Endothelial cell of umbilical vein (primary cell): ENCODE measurements around the gene MEOX1. TPM values are rescaled to one million over a fixed set of nuclear protein-coding genes. Genes with fewer than 3 reads are reported as not detected.

Source experiments
- BruUV-seq: library from RNA; stranded (reverse); fragments of 400-500 nt; replicated peaks from 2 replicates; lab custom pipeline; 2021; lab: Mats Ljungman, UMichigan
- CTCF ChIA-PET: fragments of 300-600, 350-600 bp; sonication (Branson Sonifier 250); formaldehyde crosslinking; loops from one replicate; lab custom pipeline; 2021; ENCODE audit warnings: antibody characterized with exemption, inconsistent platforms; lab: Charles Lee
- POLR2A ChIA-PET: fragments of 300-600, 350-600 bp; sonication (Branson Sonifier 250); formaldehyde crosslinking; loops from one replicate; lab custom pipeline; 2021; ENCODE audit warnings: antibody characterized with exemption, inconsistent platforms; lab: Charles Lee
- DNase-seq: peaks from one replicate; pipeline ENCODE4 v3.0.0-alpha.2; 2011; ENCODE audit warnings: low read depth, low spot score
- FAIRE-seq: peaks from 2 replicates; lab custom pipeline; 2011; peaks lifted over from hg19 to GRCh38; lab: Jason Lieb, UNC
- H2AFZ ChIP-seq: 2 replicates; pipeline ENCODE4 v1.6.0; 2012; ENCODE audit warnings: low read depth, low read length, control low read depth, inconsistent platforms
- H3K27ac ChIP-seq: 2 replicates; pipeline ENCODE4 v1.5.1; 2011; ENCODE audit warnings: low read depth, mild to moderate bottlenecking, control low read depth, low read length, moderate library complexity; ENCODE audit not compliant: insufficient read depth
- H3K27me3 ChIP-seq, 2 experiments: 2 replicates each; pipeline versions ENCODE4 v1.6.0 to v1.6.1; 2011; ENCODE audit warnings: low read length in 2 of 2, mixed read lengths in 1 of 2; ENCODE audit not compliant: control insufficient read depth in 2 of 2, insufficient read depth in 2 of 2
- H3K36me3 ChIP-seq, 2 experiments: 2 replicates in 1 of 2; 3 replicates in 1 of 2; pipeline ENCODE4 v1.5.1; 2011; ENCODE audit warnings: low read length in 2 of 2, mild to moderate bottlenecking in 1 of 2, moderate library complexity in 1 of 2; ENCODE audit not compliant: control insufficient read depth in 2 of 2, insufficient read depth in 2 of 2; ENCODE audit errors: extremely low read depth in 1 of 2
- H3K4me1 ChIP-seq: 3 replicates; pipeline ENCODE4 v1.5.1; 2011; ENCODE audit warnings: mild to moderate bottlenecking, low read length; ENCODE audit not compliant: control insufficient read depth, insufficient read depth; ENCODE audit errors: extremely low read depth
- H3K4me2 ChIP-seq: 2 replicates; pipeline ENCODE4 v1.6.1; 2011; ENCODE audit warnings: low read length, control low read depth, mixed read lengths; ENCODE audit not compliant: insufficient read depth
- H3K4me3 ChIP-seq, 3 experiments: fragments of 200-600 bp in 1 of 3; sonication (generic), shearing (Covaris generic) in 1 of 3; replicated peaks in 1 of 3; 2 replicates each; pipeline ENCODE4 v1.5.1; 2011 to 2016; ENCODE audit warnings: control low read depth in 3 of 3, low read length in 3 of 3, mild to moderate bottlenecking in 2 of 3, inconsistent platforms in 1 of 3, low read depth in 1 of 3, moderate library complexity in 1 of 3; ENCODE audit not compliant: insufficient read depth in 1 of 3
- H3K79me2 ChIP-seq: 2 replicates; pipeline ENCODE4 v1.6.0; 2012; ENCODE audit warnings: low read length, inconsistent platforms; ENCODE audit not compliant: control insufficient read depth, insufficient read depth
- H3K9ac ChIP-seq: replicated peaks from 2 replicates; pipeline ENCODE3; 2011; ENCODE audit warnings: low read length, control low read depth; ENCODE audit not compliant: insufficient read depth; ENCODE audit errors: extremely low read depth
- H3K9me1 ChIP-seq: replicated peaks from 3 replicates; pipeline ENCODE4 v1.6.0; 2011; ENCODE audit warnings: mild to moderate bottlenecking, low read length; ENCODE audit not compliant: control insufficient read depth, insufficient read depth; ENCODE audit errors: extremely low read depth
- H3K9me3 ChIP-seq: replicated peaks from 2 replicates; pipeline ENCODE4 v1.5.1; 2012; ENCODE audit warnings: low read length, inconsistent platforms; ENCODE audit not compliant: control insufficient read depth, insufficient read depth
- H4K20me1 ChIP-seq: replicated peaks from 2 replicates; pipeline ENCODE3; 2011; ENCODE audit warnings: mild to moderate bottlenecking, low read length; ENCODE audit not compliant: control insufficient read depth, insufficient read depth; ENCODE audit errors: extremely low read depth
- EZH2 ChIP-seq: IDR thresholded peaks from 2 replicates; pipeline ENCODE4 v1.6.1; 2012; ENCODE audit warnings: borderline replicate concordance, low read depth, mild to moderate bottlenecking, moderate library complexity, low read length, inconsistent platforms; ENCODE audit not compliant: severe bottlenecking
- FOS ChIP-seq: IDR thresholded peaks from 2 replicates; pipeline ENCODE4 v1.6.1; 2011; ENCODE audit warnings: mild to moderate bottlenecking, low read length, moderate library complexity, borderline replicate concordance; ENCODE audit not compliant: insufficient read depth
- GATA2 ChIP-seq: IDR thresholded peaks from 2 replicates; pipeline ENCODE4 v1.7.0; 2011; ENCODE audit warnings: low read depth, mild to moderate bottlenecking, moderate library complexity, mixed read lengths, low read length; ENCODE audit not compliant: insufficient read length, insufficient read depth
- JUN ChIP-seq: IDR thresholded peaks from 2 replicates; pipeline ENCODE4 v1.6.1; 2011; ENCODE audit warnings: borderline replicate concordance, low read depth; ENCODE audit not compliant: insufficient read length, insufficient read depth
- MYC ChIP-seq: IDR thresholded peaks from one replicate; pipeline ENCODE4 v1.6.1; 2011; ENCODE audit warnings: mild to moderate bottlenecking, low read depth, low read length
- POLR2A ChIP-seq: IDR thresholded peaks from 2 replicates; pipeline ENCODE4 v1.6.1; 2012; ENCODE audit warnings: low read depth, mild to moderate bottlenecking, control low read depth, low read length
- POLR2AphosphoS5 ChIP-seq: IDR thresholded peaks from 2 replicates; pipeline ENCODE4 v1.6.1; 2012; ENCODE audit warnings: low read depth, mild to moderate bottlenecking, control low read depth, low read length, moderate library complexity; ENCODE audit not compliant: insufficient read depth
- dilution Hi-C: fragments of 300-500 bp; cut with MboI; formaldehyde crosslinking; loops from one replicate; pipeline ENCODE4 v1.15.0; 2019; ENCODE audit warnings: low sequenced_read_pairs; ENCODE audit not compliant: extremely low pct_ligation_motif_present
- intact Hi-C: fragments of 100-400 bp; cut with micrococcal nuclease; formaldehyde crosslinking; loops from one replicate; pipeline ENCODE4 v1.10.0; 2022
- polyA plus RNA-seq, 4 experiments: library from polyadenylated mRNA; depleted of rRNA in 3 of 4; stranded (reverse) in 3 of 4; unstranded in 1 of 4; fragments of >200 nt; gene quantifications; 2 replicates each; pipeline versions ENCODE4 v1.2.1 to v1.2.3, GENCODE V29; 2011 to 2012; ENCODE audit warnings: missing spikeins in 1 of 4
- total RNA-seq: library from RNA; stranded (reverse); gene quantifications from 2 replicates; pipeline ENCODE4 v1.2.3, GENCODE V29; 2021
- TF ChIP-seq, protein P1 (sequence below): IDR thresholded peaks from 2 replicates; pipeline ENCODE4 v1.6.1; 2011; ENCODE audit not compliant: insufficient read depth, insufficient read length
- TF ChIP-seq, protein P2 (sequence below), 2 donors: IDR thresholded peaks; 1 replicate in 1 of 2; 2 replicates in 1 of 2; pipeline ENCODE4 v1.5.1; 2011; ENCODE audit warnings: low read length in 2 of 2, mild to moderate bottlenecking in 2 of 2, moderate library complexity in 2 of 2, control low read depth in 1 of 2, inconsistent platforms in 1 of 2, low read depth in 1 of 2; ENCODE audit not compliant: insufficient read depth in 1 of 2; ENCODE audit errors: extremely low read depth in 1 of 2

The MEOX1 gene
- total and polyA plus RNA-seq, 2 donors (not counting 3 experiments of a cell fraction or from before 2014, with no cell fraction given), result 0.06 TPM; not detected in 1

DNA sequence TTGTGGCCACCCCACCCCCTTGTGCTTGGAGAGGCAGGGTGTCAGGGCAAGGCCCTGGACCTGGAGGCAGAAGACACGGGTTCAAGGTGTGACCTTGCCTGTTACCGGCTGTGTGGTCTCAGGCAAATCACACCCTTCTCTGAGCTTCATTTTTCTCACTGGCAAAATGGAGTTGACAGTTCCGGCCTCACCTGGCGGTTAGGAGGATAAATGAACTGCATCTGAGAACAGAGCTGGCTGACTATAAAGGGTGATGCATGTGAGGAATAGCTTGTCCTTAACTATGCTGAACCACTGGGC is 4.2 kb upstream of the MEOX1 start:
- no TSS peak for BruUV-seq
- Histone ChIP-seq H3K4me3 (no peak overlapping the region), H3K9ac (no peak overlapping the region), H3K9me1 (no peaks in the 10 kb centered on the region), H3K79me2 (no peaks in the 10 kb centered on the region), H3K4me2 (no peak overlapping the region), H4K20me1 (no peaks in the 10 kb centered on the region), H3K9me3 (no peaks in the 10 kb centered on the region), H3K4me1 (no peaks in the 10 kb centered on the region), H3K36me3 (no peaks in the 10 kb centered on the region), H3K27ac (no peak overlapping the region), H2AFZ (no peak overlapping the region), H3K27me3 (no peaks in the 10 kb centered on the region)
- dilution Hi-C loops (no loop called here), intact Hi-C loops (no loop called here)
- FAIRE-seq (no peak), DNase-seq (no peak)
- CTCF ChIA-PET, result interaction anchor here (0.6 to 2.5 kb wide), 8 partner anchors 8 to 140 kb away, joined by 3 to 21 read pairs (median 4); no protein-coding TSS in a partner anchor
- POLR2A ChIA-PET, result no interaction called here
- TF ChIP-seq MYC, result no peak
- TF ChIP-seq, protein P1, sequence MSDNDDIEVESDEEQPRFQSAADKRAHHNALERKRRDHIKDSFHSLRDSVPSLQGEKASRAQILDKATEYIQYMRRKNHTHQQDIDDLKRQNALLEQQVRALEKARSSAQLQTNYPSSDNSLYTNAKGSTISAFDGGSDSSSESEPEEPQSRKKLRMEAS, result no peak
- no peak for TF ChIP-seq JUN
- TF ChIP-seq POLR2AphosphoS5, result no peak
- TF ChIP-seq GATA2, result no peak
- TF ChIP-seq EZH2, result no peak
- TF ChIP-seq POLR2A, result no peak
- TF ChIP-seq FOS, result no peak
- TF ChIP-seq, protein P2, sequence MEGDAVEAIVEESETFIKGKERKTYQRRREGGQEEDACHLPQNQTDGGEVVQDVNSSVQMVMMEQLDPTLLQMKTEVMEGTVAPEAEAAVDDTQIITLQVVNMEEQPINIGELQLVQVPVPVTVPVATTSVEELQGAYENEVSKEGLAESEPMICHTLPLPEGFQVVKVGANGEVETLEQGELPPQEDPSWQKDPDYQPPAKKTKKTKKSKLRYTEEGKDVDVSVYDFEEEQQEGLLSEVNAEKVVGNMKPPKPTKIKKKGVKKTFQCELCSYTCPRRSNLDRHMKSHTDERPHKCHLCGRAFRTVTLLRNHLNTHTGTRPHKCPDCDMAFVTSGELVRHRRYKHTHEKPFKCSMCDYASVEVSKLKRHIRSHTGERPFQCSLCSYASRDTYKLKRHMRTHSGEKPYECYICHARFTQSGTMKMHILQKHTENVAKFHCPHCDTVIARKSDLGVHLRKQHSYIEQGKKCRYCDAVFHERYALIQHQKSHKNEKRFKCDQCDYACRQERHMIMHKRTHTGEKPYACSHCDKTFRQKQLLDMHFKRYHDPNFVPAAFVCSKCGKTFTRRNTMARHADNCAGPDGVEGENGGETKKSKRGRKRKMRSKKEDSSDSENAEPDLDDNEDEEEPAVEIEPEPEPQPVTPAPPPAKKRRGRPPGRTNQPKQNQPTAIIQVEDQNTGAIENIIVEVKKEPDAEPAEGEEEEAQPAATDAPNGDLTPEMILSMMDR (IDR thresholded peaks at IDR 0.05; ENCODE audit: extremely low read depth in 1 of 2, insufficient read depth in 1 of 2, low read depth in 1 of 2, low read length in 2 of 2), result no peak
